Esophagus squamous epithelium (tissue), 4 donors: ENCODE measurements around the gene CRYGB.

Source experiments
- CTCF ChIP-seq, 6 experiments: fragments of 450-650 bp in 4 of 6; fragments of 200-600 bp in 2 of 6; sonication (generic) in 2 of 6; IDR thresholded peaks; one replicate each; pipeline ENCODE4 v1.5.1; 2016 to 2019; ENCODE audit warnings: antibody characterized with exemption in 6 of 6, mild to moderate bottlenecking in 4 of 6, moderate library complexity in 4 of 6
- POLR2A ChIP-seq, 4 donors: fragments of 450-650 bp; IDR thresholded peaks; one replicate each; pipeline ENCODE4 v1.6.1; 2017; ENCODE audit warnings: antibody characterized with exemption in 4 of 4, mild to moderate bottlenecking in 4 of 4, moderate library complexity in 3 of 4

- no peak for TF ChIP-seq CTCF (IDR thresholded peaks at IDR 0.05)
- TF ChIP-seq POLR2A (IDR thresholded peaks at IDR 0.05) = no peak
Measured at GRCh38 chr2:208175840-208176153, 29.8 kb upstream of the CRYGB start.
